ENCODE data around the gene ROBO4.

Gene ROBO4

DNA sequence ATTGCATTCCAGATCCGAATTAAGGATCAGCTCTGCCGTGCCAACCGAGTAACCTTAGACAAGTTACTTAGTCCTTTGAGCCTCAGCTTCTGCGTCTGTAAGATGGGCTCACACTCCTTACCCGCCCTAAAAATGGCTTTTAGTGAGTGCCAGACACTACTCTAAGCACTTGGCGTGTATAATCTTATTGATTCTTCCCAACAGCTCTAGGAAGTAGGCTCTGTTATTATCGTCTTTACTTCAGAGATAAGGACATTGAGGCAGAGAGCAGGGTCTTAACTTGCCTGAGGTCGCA, 54.1 kb downstream of the ROBO4 start:
- H3K27me3 Mint-ChIP-seq, result peaks cover 99% of the 10 kb centered on the region
- no peaks in the 10 kb centered on the region for H3K36me3 Mint-ChIP-seq
- no peaks in the 10 kb centered on the region for H3K9me3 Mint-ChIP-seq
- H3K4me3 Mint-ChIP-seq, result no peak overlapping the region
- no peak overlapping the region for H3K27ac Mint-ChIP-seq
- CTCF ChIA-PET, result interaction anchor here (3.1 kb wide), 1 partner anchor 23 kb away, joined by 9 read pairs; the partner anchor contains the start of gene ROBO3
- peaks cover 7% of the 10 kb centered on the region for H3K4me1 Mint-ChIP-seq
- DNase-seq, result no peak

GRCh38 chr11:124842305-124842704, 55.4 kb downstream of the ROBO4 start:
- CTCF ChIA-PET, result interaction anchor here (0.7 to 3.1 kb wide), 3 partner anchors 12 to 201 kb away, joined by 3 to 9 read pairs (median 3); partner anchors contain the start of gene ROBO3
- Mint-ChIP-seq H3K36me3 (no peaks in the 10 kb centered on the region), H3K4me3 (no peak overlapping the region), H3K9me3 (no peaks in the 10 kb centered on the region), H3K4me1 (peaks cover 11% of the 10 kb centered on the region), H3K27me3 (peaks cover 99% of the 10 kb centered on the region), H3K27ac (no peak overlapping the region)
- DNase-seq, result no peak

DNA sequence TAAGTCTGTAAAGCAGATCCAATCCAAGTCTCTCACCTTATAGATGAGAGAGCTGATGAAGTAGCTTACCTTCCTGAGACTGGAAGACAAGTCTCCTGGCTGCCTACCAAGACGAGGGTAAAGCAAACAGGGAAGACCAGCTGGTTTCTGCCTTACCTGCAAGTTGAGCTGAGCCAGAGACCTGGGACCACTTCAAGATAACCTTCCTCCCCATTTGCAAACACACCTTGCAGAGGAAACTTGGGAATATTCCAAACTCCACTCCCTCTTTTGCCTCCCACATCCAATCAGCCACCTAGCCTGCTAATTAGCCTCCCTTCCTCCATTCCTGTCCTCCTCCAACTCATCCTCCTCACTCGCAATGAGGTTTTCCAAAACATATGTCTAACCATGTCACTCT, 55.8 kb downstream of the ROBO4 start:
- CTCF ChIA-PET, result interaction anchor here (0.7 to 3.1 kb wide), 3 partner anchors 12 to 201 kb away, joined by 3 to 9 read pairs (median 3); partner anchors contain the start of gene ROBO3
- no peak for DNase-seq
- no peaks in the 10 kb centered on the region for H3K9me3 Mint-ChIP-seq
- H3K27ac Mint-ChIP-seq, result no peak overlapping the region
- no peaks in the 10 kb centered on the region for H3K36me3 Mint-ChIP-seq
- no peak overlapping the region for H3K4me3 Mint-ChIP-seq
- peaks cover 99% of the 10 kb centered on the region for H3K27me3 Mint-ChIP-seq
- H3K4me1 Mint-ChIP-seq, result peaks cover 16% of the 10 kb centered on the region

GRCh38 chr11:124841201-124841600, 56.5 kb downstream of the ROBO4 start:
- CTCF ChIA-PET, result interaction anchor here (3.1 kb wide), 1 partner anchor 25 kb away, joined by 9 read pairs; the partner anchor contains the start of gene ROBO3
- Mint-ChIP-seq H3K27ac (no peak overlapping the region), H3K4me3 (no peak overlapping the region), H3K4me1 (peaks cover 20% of the 10 kb centered on the region), H3K27me3 (peaks cover 95% of the 10 kb centered on the region), H3K9me3 (no peaks in the 10 kb centered on the region), H3K36me3 (no peaks in the 10 kb centered on the region)
- DNase-seq, result no peak

GRCh38 chr11:124840666-124841065, 57.0 kb downstream of the ROBO4 start:
- Mint-ChIP-seq H3K9me3 (no peaks in the 10 kb centered on the region), H3K4me3 (no peak overlapping the region), H3K36me3 (no peaks in the 10 kb centered on the region), H3K4me1 (peaks cover 21% of the 10 kb centered on the region), H3K27me3 (peaks cover 95% of the 10 kb centered on the region), H3K27ac (no peak overlapping the region)
- no peak for DNase-seq
- CTCF ChIA-PET, result no interaction called here

DNA sequence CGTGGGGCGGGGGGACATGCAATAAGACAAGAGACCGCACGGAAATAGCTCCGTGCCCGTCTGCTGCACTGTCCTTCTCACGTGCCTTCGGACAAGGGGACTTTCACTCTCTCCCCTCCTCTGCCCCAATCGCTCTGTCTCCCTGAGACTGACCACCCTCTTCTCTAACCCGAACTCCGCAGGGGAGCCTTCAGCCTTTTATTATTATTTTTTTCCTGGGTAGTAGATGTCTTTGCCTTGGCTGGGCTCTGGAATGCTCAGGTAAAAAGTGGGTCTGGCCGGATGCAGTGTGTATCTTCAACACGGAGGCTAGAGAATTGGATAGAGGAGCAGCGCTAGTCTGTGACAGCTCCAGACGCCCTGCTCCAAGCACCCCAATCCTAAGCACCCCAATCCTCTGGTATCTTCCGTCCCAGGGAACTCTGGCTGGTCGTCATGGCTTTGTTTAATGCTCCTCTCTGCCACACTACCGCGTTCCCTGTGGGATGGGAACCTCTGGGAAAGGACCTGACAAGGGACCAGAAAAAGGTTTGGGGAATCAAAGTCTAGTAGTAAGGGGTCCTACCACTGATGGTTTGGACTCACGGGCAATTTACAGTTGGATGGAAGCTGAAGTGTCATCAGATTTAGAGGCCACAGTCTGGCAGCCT, 57.6 kb downstream of the ROBO4 start:
- CTCF ChIA-PET, result interaction anchor here (3.2 to 7.8 kb wide), 2 partner anchors 26 to 169 kb away, joined by 26 to 76 read pairs; partner anchors contain the start of genes ROBO3, SIAE and SPA17
- H3K4me3 Mint-ChIP-seq, result no peak overlapping the region
- no peaks in the 10 kb centered on the region for H3K9me3 Mint-ChIP-seq
- H3K27ac Mint-ChIP-seq, result no peak overlapping the region
- H3K4me1 Mint-ChIP-seq, result peaks cover 21% of the 10 kb centered on the region
- no peaks in the 10 kb centered on the region for H3K36me3 Mint-ChIP-seq
- no peak for DNase-seq
- H3K27me3 Mint-ChIP-seq, result peaks cover 95% of the 10 kb centered on the region

- no peak overlapping the region for H3K27ac Mint-ChIP-seq
- no peaks in the 10 kb centered on the region for H3K36me3 Mint-ChIP-seq
- H3K4me3 Mint-ChIP-seq, result no peak overlapping the region
- H3K27me3 Mint-ChIP-seq, result peaks cover 88% of the 10 kb centered on the region
- CTCF ChIA-PET, result interaction anchor here (1.0 to 7.8 kb wide), 10 partner anchors 22 to 196 kb away, joined by 3 to 76 read pairs (median 6); partner anchors contain the start of genes ROBO3, SIAE and SPA17
- DNase-seq, result no peak
- no peaks in the 10 kb centered on the region for H3K9me3 Mint-ChIP-seq
- H3K4me1 Mint-ChIP-seq, result peaks cover 21% of the 10 kb centered on the region
Measured at GRCh38 chr11:124839128-124839971, 58.3 kb downstream of the ROBO4 start.

- Mint-ChIP-seq H3K9me3 (no peaks in the 10 kb centered on the region), H3K4me1 (peaks cover 21% of the 10 kb centered on the region), H3K4me3 (no peak overlapping the region), H3K27me3 (peaks cover 86% of the 10 kb centered on the region), H3K36me3 (no peaks in the 10 kb centered on the region), H3K27ac (no peak overlapping the region)
- CTCF ChIA-PET, result interaction anchor here (0.6 to 7.8 kb wide), 16 partner anchors 10 to 195 kb away, joined by 3 to 76 read pairs (median 6); partner anchors contain the start of genes ROBO3, SIAE and SPA17
- DNase-seq, result no peak
Measured at GRCh38 chr11:124838805-124839127, 58.9 kb downstream of the ROBO4 start.

- Mint-ChIP-seq H3K9me3 (no peaks in the 10 kb centered on the region), H3K27ac (no peak overlapping the region), H3K36me3 (no peaks in the 10 kb centered on the region), H3K4me3 (no peak overlapping the region), H3K4me1 (peaks cover 21% of the 10 kb centered on the region), H3K27me3 (peaks cover 86% of the 10 kb centered on the region)
- DNase-seq, result no peak
- CTCF ChIA-PET, result interaction anchor here (0.6 to 7.8 kb wide), 27 partner anchors 24 to 476 kb away, joined by 3 to 76 read pairs (median 6); partner anchors contain the start of genes MSANTD2, ROBO3, SIAE and SPA17
Measured at GRCh38 chr11:124837491-124837856, 60.2 kb downstream of the ROBO4 start.

DNA sequence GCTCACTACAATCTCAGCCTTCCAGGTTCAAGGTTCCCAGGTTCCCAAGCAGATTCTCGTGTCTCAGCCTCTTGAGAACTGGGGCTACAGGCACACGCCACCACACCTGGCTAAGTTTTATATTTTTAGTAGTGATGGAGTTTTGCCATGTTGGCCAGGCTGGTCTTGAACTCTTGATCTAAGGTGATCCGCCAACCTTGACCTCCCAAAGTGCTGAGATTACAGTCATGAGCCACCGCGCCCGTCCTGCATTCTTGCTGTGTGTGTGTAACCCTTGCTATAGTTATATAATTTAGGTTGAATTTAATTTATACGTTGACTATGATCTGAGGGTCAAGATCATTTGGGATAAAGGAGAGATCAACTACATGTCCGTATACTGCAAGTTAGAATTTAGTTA, 61.7 kb downstream of the ROBO4 start:
- Mint-ChIP-seq H3K36me3 (no peaks in the 10 kb centered on the region), H3K4me1 (peaks cover 21% of the 10 kb centered on the region), H3K9me3 (no peaks in the 10 kb centered on the region), H3K4me3 (peak overlapping the region; percentile 56), H3K27me3 (peaks cover 85% of the 10 kb centered on the region), H3K27ac (no peak overlapping the region)
- CTCF ChIA-PET, result interaction anchor here (1.4 to 7.8 kb wide), 5 partner anchors 41 to 192 kb away, joined by 4 to 76 read pairs (median 9); partner anchors contain the start of genes SIAE and SPA17
- DNase-seq, result no peak

GRCh38 chr11:124834526-124835180, 63.0 kb downstream of the ROBO4 start:
- CTCF ChIA-PET, result interaction anchor here (1.8 to 7.8 kb wide), 3 partner anchors 76 to 163 kb away, joined by 5 to 76 read pairs (median 9); partner anchors contain the start of genes SIAE and SPA17
- peaks cover 15% of the 10 kb centered on the region for H3K4me1 Mint-ChIP-seq
- no peaks in the 10 kb centered on the region for H3K36me3 Mint-ChIP-seq
- H3K4me3 Mint-ChIP-seq, result no peak overlapping the region
- H3K27me3 Mint-ChIP-seq, result peaks cover 76% of the 10 kb centered on the region
- DNase-seq, result no peak
- H3K27ac Mint-ChIP-seq, result no peak overlapping the region
- no peaks in the 10 kb centered on the region for H3K9me3 Mint-ChIP-seq

Measured in activated naive CD4-positive, alpha-beta T cell treated with anti-CD3 and anti-CD28 coated beads, Interleukin-2, amount 10 ng/mL, durations not matched to agents 7 days and 5 days (primary cell).